Fibroblast of lung (primary cell): ENCODE results near the gene ERGIC1.
A peak's percentile ranks its signal among the peaks of the same experiment; 100 is the strongest.

ENCODE experiments used
- EZH2 ChIP-seq: IDR thresholded peaks from 2 replicates; pipeline ENCODE4 v1.5.1; 2012; ENCODE audit warnings: low read length, control low read depth, mild to moderate bottlenecking; ENCODE audit errors: missing control alignments
- TF ChIP-seq, protein P1 (sequence below), 2 donors: IDR thresholded peaks in 1 of 2; conservative IDR thresholded peaks in 1 of 2; 1 replicate in 1 of 2; 2 replicates in 1 of 2; pipeline ENCODE4 v1.5.1; 2011 to 2012; ENCODE audit warnings: low read length in 2 of 2, control low read depth in 1 of 2, inconsistent platforms in 1 of 2, low read depth in 1 of 2, mild to moderate bottlenecking in 1 of 2

DNA sequence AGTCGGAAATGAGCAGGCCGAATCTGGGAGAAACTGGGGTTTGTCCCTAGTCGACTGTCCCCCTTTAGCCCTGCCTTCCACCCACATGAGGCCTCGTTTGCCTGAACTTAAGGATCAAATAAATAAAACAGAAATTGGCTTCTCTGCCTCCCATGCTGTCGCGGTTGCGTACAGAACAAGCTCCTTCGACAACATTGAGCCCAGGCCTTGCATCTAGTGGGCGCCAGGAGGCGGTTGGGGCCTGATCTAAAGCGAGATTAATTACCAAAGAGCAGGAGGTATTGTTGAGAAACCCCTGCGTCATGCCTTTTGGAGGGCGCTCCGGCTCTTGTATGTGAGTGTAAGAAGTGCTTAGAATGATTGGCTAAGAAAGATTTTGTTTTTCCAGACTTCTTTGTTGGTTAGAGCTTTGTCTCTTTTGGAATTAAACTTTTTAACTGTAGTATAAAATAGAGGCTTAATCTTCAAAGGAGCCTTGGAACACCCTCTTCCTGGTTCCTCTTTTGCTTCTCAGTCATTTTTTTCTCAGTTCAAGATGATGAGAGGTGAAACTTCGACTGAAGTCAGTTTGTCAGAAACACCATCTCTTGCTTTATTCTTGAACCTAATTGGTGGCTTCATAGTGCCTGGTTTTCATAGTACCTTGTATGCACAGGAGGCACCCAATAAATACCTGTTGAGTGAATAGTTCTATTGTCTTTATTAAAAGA is 150.3 kb downstream of the ERGIC1 start:
- TF ChIP-seq, protein P1, sequence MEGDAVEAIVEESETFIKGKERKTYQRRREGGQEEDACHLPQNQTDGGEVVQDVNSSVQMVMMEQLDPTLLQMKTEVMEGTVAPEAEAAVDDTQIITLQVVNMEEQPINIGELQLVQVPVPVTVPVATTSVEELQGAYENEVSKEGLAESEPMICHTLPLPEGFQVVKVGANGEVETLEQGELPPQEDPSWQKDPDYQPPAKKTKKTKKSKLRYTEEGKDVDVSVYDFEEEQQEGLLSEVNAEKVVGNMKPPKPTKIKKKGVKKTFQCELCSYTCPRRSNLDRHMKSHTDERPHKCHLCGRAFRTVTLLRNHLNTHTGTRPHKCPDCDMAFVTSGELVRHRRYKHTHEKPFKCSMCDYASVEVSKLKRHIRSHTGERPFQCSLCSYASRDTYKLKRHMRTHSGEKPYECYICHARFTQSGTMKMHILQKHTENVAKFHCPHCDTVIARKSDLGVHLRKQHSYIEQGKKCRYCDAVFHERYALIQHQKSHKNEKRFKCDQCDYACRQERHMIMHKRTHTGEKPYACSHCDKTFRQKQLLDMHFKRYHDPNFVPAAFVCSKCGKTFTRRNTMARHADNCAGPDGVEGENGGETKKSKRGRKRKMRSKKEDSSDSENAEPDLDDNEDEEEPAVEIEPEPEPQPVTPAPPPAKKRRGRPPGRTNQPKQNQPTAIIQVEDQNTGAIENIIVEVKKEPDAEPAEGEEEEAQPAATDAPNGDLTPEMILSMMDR (conservative IDR thresholded peaks at IDR 0.05 in 1 of 2, IDR thresholded peaks at IDR 0.05 in 1 of 2; ENCODE audit: low read depth in 1 of 2, low read length in 2 of 2), result peak; percentile 66 to 74
- TF ChIP-seq EZH2, result no peak
